ENCODE data around the gene CCDC178.

CCDC178 gene

DNA sequence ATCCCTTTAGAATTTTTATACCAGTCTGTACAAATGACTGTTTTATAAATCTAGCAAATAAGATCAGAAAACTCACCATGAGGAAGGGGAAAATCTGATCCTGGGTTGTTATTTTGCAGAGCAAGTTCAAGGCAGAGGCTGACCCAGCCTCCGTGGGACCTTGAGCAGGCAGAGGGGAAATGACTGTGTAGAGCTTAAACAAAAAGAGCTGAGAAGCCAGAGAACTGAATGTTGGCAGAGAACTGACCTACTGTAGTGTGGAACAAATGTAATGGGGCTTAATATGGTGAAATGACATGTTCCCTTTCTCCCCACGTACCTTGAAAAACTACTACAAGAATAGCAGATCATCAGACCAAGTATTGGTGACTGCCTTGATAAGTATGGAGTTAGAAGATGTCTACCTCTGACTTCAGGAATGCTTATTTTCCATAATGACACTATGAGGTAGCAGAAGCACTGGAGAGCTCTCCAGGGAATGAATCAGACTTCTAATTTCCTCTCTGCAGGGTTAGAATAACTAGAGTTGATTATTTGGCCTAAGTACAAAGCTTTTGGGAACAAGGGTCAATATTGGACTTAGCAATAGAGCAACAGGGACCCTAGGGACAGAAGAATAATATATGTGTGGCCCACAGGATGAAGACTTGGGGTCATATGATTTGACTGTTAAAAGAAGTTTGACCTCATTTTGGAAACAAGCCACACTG is 304.4 kb downstream of the CCDC178 start:
- no peak for DNase-seq (ENCODE audit: low read depth in 2 of 3, low spot score in 2 of 3)

- no peak for DNase-seq (ENCODE audit: low read depth in 2 of 3, low spot score in 2 of 3)
Measured at GRCh38 chr18:33132657-33133056, 307.9 kb downstream of the CCDC178 start.

DNA sequence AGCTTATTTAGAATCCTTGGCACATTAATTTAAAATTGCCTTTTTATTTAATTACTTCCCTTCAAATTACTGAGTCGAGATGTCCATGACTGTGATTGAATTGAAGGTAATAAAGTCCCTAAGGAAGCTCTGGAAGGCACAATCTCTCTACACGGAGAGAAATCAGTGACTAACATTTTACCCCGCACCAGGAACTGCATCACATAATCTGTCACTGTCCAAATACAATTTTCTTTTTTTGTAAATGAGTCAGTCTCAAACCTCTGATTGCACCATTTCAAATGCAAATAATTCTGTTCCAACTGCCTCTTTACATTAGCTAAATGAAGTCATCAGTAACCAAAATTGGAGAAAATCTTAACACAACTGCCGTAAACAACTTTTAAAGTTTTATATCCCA is 311.9 kb downstream of the CCDC178 start:
- DNase-seq (ENCODE audit: low read depth in 2 of 3, low spot score in 2 of 3) = no peak

- DNase-seq (ENCODE audit: low read depth in 2 of 3, low spot score in 2 of 3) = no peak
Measured at GRCh38 chr18:33123862-33124518, 316.5 kb downstream of the CCDC178 start.

DNA sequence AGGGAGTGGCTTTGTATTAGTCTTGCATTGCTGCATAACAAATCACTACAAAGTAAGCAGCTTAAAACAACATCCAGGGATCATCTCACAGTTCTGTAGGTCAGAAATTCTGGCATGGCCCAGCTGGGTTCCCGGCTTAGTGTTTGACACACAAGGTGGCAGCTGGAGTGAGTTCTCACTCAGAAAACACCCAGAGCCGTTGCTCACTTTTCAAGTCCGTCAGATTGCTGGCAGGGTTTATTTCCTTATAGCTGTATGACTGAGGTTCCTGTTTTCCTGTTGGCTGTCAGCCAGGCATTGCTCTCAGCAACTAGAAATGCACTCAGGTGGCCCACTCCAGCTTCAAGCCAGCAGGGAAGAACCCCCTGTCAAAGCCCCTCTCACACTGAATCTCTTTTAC is 324.1 kb downstream of the CCDC178 start:
- DNase-seq (ENCODE audit: low read depth in 2 of 3, low spot score in 2 of 3) = no peak

GRCh38 chr18:33115917-33116316 is 324.6 kb downstream of the CCDC178 start:
- DNase-seq (ENCODE audit: low read depth in 2 of 3, low spot score in 2 of 3) = no peak

GRCh38 chr18:33115476-33115875 is 325.0 kb downstream of the CCDC178 start:
- no peak for DNase-seq (ENCODE audit: low read depth in 2 of 3, low spot score in 2 of 3)

DNA sequence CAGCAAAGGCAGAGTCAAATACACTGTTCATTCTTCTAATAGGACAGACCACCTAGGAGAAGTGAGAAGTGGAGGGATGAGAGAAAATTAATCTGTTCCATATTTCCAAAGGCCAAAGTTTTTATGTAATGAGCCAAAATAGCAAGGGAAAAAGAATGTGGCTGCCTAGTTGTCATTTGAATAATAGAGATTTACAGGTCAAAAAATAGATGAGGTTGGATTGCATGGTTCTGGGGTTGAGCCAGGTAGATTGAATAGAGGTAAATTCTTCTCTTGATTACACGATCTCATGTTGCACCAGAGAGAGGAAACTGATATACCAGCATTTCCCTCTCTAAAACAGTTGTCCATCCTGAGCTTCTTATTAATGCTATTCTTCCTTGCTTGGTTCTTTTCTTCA is 325.8 kb downstream of the CCDC178 start:
- DNase-seq (ENCODE audit: low read depth in 2 of 3, low spot score in 2 of 3) = no peak

DNA sequence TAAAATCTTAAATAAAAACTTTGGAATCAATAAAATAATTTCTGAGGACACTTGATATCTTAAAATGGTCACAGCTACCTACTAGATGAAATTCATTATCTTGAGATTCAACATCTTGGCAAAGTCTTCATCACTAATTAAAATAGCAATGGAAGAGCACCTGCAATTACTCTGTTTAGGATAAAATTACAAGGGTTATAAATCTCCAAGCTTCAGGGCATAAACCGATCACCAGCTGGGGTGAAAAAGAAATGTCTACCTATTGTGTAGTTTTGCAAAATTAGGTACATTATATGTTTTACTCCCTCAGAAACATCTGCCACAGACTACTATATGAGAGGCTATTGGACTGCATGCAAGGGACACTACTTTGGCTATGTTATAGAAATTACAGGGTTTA is 327.1 kb downstream of the CCDC178 start:
- DNase-seq (ENCODE audit: low read depth in 2 of 3, low spot score in 2 of 3) = no peak

- DNase-seq (ENCODE audit: low read depth in 2 of 3, low spot score in 2 of 3) = no peak
Measured at GRCh38 chr18:33107511-33107910, 333.0 kb downstream of the CCDC178 start.

- DNase-seq (ENCODE audit: low read depth in 2 of 3, low spot score in 2 of 3) = no peak
Measured at GRCh38 chr18:33101316-33101715, 339.2 kb downstream of the CCDC178 start.

DNA sequence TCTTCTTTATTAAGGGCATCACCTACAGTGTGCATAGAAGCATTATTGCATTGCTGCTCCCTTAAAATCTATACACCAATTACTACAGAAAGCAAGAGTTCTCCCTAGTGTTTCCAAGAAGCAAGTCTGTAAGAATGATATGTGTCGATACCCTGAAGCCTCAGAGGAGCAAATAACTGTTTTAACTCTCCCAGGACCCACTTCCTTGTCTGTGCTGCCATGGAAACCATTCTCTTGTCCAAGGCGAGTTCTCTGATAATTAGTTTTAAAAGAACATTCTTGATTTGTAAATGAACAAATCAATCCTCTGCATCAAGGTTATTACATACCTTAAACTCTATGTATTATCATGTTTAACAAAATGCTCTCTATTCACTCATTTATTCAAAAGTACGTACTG is 340.9 kb downstream of the CCDC178 start:
- no peak for DNase-seq (ENCODE audit: low read depth in 2 of 3, low spot score in 2 of 3)

- DNase-seq (ENCODE audit: low read depth in 2 of 3, low spot score in 2 of 3) = no peak
Measured at GRCh38 chr18:33097126-33097525, 343.4 kb downstream of the CCDC178 start.

GRCh38 chr18:33090461-33090860 is 350.1 kb downstream of the CCDC178 start:
- no peak for DNase-seq (ENCODE audit: low read depth in 2 of 3, low spot score in 2 of 3)

GRCh38 chr18:33076601-33077000 is 363.9 kb downstream of the CCDC178 start:
- DNase-seq (ENCODE audit: low read depth in 2 of 3, low spot score in 2 of 3) = no peak

- no peak for DNase-seq (ENCODE audit: low read depth in 2 of 3, low spot score in 2 of 3)
Measured at GRCh38 chr18:33074125-33074524, 366.4 kb downstream of the CCDC178 start.

DNA sequence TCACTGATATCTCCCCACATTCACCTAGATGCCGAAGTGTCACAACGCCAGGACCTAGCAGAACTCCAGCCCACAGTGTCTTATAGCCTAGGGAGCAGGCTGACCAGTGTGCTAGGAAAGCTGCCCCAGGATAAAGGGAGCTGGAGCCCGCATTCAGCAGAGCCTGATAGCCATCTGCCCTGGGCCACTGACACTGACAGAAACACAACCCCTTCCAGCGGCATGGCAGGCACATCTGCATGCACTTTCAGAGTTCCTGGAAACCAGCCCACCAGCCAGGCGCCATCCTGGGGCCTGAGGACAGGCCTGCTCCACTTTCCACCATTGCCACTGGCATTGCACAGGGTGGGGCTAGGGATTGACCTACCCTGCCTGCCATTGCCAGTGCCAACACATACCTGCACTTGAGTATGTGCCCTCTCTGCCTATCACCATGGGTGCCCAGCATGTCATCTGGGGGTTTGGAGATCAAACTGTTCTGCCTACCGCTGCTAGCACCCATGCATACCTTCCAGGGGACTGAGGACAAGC is 377.6 kb downstream of the CCDC178 start:
- DNase-seq (ENCODE audit: low read depth in 2 of 3, low spot score in 2 of 3) = no peak

- no peak for DNase-seq (ENCODE audit: low read depth in 2 of 3, low spot score in 2 of 3)
Measured at GRCh38 chr18:33052886-33053285, 387.6 kb downstream of the CCDC178 start.

DNA sequence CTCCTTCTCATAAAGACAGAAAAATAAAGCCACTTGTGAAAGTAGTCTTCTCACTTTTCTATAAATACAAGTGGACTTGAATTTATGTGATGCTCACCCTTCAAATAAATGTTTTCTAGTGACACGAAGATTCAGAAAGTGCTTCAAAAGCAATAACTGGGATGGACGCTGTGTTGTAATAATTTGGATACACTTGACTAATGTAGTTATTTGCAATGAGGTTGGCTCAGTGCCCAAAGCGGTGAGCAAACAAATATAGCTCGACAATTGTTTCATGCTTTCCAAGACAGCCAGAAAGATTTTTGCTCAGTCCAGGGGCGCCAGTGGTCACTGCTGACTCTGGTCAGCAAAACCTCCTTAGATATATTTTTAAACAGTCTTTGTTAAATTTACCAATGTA is 389.1 kb downstream of the CCDC178 start:
- no peak for DNase-seq (ENCODE audit: low read depth in 2 of 3, low spot score in 2 of 3)

DNA sequence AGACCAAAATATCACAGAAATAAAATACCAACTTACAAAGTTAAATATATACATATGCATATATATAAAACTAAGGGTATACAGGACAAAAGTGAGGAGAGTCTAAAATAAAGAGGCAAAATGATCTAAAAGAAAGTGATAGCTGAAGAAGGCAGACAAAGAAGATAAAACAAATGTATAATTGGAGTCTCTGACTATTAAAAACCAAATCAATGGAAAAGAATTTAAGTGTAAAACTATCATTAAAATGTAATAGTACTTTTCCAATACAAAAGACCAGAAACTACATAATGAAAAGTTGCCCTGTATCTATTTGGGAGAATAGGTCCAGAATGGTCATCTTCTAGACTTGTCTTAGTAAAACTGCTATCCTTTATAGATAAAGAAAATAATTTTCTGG is 400.3 kb downstream of the CCDC178 start:
- no peak for DNase-seq (ENCODE audit: low read depth in 2 of 3, low spot score in 2 of 3)

GRCh38 chr18:33034945-33035344 is 405.6 kb downstream of the CCDC178 start:
- no peak for DNase-seq (ENCODE audit: low read depth in 2 of 3, low spot score in 2 of 3)

DNA sequence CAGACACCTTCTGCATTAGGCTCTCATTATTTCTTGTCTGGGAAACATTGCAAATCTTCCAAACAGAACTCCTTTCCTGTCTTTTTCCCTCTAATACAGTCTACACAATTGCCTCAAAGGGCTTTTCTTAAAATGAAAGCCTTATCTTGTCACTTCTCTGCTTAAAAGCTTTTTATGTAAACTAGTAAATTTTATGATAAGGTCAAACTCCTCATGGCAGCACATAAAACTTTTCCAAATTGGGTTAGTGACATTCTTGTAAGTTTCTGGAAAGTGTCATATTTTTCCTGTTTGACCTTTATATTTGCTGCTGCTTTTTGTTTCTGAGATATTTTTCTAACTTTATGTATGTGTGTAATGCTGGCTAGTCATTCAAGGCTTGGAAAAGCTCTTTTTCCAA is 406.3 kb downstream of the CCDC178 start:
- DNase-seq (ENCODE audit: low read depth in 2 of 3, low spot score in 2 of 3) = no peak

GRCh38 chr18:33022370-33022769 is 418.2 kb downstream of the CCDC178 start:
- no peak for DNase-seq (ENCODE audit: low read depth in 2 of 3, low spot score in 2 of 3)

All from activated CD8-positive, alpha-beta memory T cell treated with anti-CD3 and anti-CD28 coated beads for 48 hours (primary cell).